SK-N-SH (cell line): ENCODE results near the gene HPCAL1. TPM values are rescaled to one million over a fixed set of nuclear protein-coding genes. Genes with fewer than 3 reads are reported as not detected.

Experiments
- CTCF ChIA-PET: fragments of 300-600, 350-600 bp; formaldehyde crosslinking; extraction: SDS; loops from one replicate; lab custom pipeline; 2021; lab: Yijun Ruan, JAX
- POLR2A ChIA-PET: fragments of 350-600 bp; sonication (Branson Sonifier 250); formaldehyde crosslinking; extraction: SDS; loops from one replicate; lab custom pipeline; 2020; ENCODE audit warnings: antibody characterized with exemption, inconsistent platforms; lab: Yijun Ruan, JAX
- DNase-seq: peaks from one replicate; pipeline ENCODE4 v3.0.0; 2012
- H2AFZ ChIP-seq: fragments of 200-600 bp; sonication (generic); 2 replicates; pipeline ENCODE4 v1.8.1; 2016; ENCODE audit warnings: antibody characterized with exemption, mild to moderate bottlenecking, low read depth
- H3F3A ChIP-seq: fragments of 200-600 bp; sonication (generic); replicated peaks from 2 replicates; pipeline ENCODE3; 2016; ENCODE audit warnings: antibody characterized with exemption, mild to moderate bottlenecking; ENCODE audit not compliant: insufficient read depth
- H3K27ac ChIP-seq, 2 experiments: fragments of 200-500 bp in 1 of 2; fragments of 200-600 bp in 1 of 2; sonication (Bioruptor generic) in 1 of 2; sonication (generic), shearing (Covaris generic) in 1 of 2; 2 replicates each; pipeline versions ENCODE4 v1.5.1 to v1.6.1; 2014 to 2016; ENCODE audit warnings: low read depth in 2 of 2, inconsistent platforms in 1 of 2, low read length in 1 of 2, mild to moderate bottlenecking in 1 of 2, mixed read lengths in 1 of 2
- H3K27me3 ChIP-seq: fragments of 200-600 bp; sonication (generic), shearing (Covaris generic); 2 replicates; pipeline ENCODE4 v1.6.1; 2016; ENCODE audit warnings: mixed run types; ENCODE audit not compliant: insufficient read depth
- H3K36me3 ChIP-seq, 2 experiments: fragments of 200-500 bp in 1 of 2; fragments of 200-600 bp in 1 of 2; sonication (Bioruptor generic) in 1 of 2; sonication (generic) in 1 of 2; replicated peaks in 1 of 2; 2 replicates each; pipeline versions ENCODE3 to v1.5.1; 2014 to 2016; ENCODE audit warnings: low read length in 1 of 2, mild to moderate bottlenecking in 1 of 2; ENCODE audit not compliant: insufficient read depth in 2 of 2, control insufficient read depth in 1 of 2
- H3K4me1 ChIP-seq, 2 experiments: fragments of 200-500 bp in 1 of 2; fragments of 200-600 bp in 1 of 2; sonication (Bioruptor generic) in 1 of 2; sonication (generic), shearing (Covaris generic) in 1 of 2; 2 replicates each; pipeline versions ENCODE4 v1.5.1 to v1.6.1; 2014 to 2016; ENCODE audit warnings: low read depth in 1 of 2, low read length in 1 of 2, mixed run types in 1 of 2; ENCODE audit not compliant: insufficient read depth in 2 of 2, control insufficient read depth in 1 of 2
- H3K4me2 ChIP-seq: fragments of 200-600 bp; sonication (generic), shearing (Covaris generic); 2 replicates; pipeline ENCODE4 v1.6.1; 2017; ENCODE audit warnings: mixed run types
- H3K4me3 ChIP-seq, 2 experiments: fragments of 200-500 bp in 1 of 2; fragments of 200-600 bp in 1 of 2; sonication (Bioruptor generic) in 1 of 2; sonication (generic), shearing (Covaris generic) in 1 of 2; 2 replicates each; pipeline versions ENCODE4 v1.5.1 to v1.8.1; 2014 to 2016; ENCODE audit warnings: low read depth in 2 of 2, inconsistent platforms in 1 of 2, low read length in 1 of 2, mild to moderate bottlenecking in 1 of 2, mixed read lengths in 1 of 2, moderate library complexity in 1 of 2
- H3K79me2 ChIP-seq: fragments of 200-600 bp; sonication (generic); 2 replicates; pipeline ENCODE4 v1.8.1; 2017; ENCODE audit warnings: mild to moderate bottlenecking; ENCODE audit not compliant: insufficient read depth
- H3K9ac ChIP-seq: fragments of 200-600 bp; sonication (generic); 2 replicates; pipeline ENCODE4 v1.6.1; 2017; ENCODE audit warnings: mixed run types
- H3K9me2 ChIP-seq: fragments of 200-600 bp; sonication (generic); 2 replicates; pipeline ENCODE4 v1.6.1; 2017; ENCODE audit warnings: mixed run types
- H3K9me3 ChIP-seq: fragments of 200-600 bp; sonication (generic); 2 replicates; pipeline ENCODE4 v1.6.1; 2017; ENCODE audit warnings: mixed run types, mild to moderate bottlenecking, moderate library complexity
- H4K20me1 ChIP-seq: fragments of 200-600 bp; sonication (generic); 2 replicates; pipeline ENCODE4 v1.6.1; 2017; ENCODE audit warnings: mild to moderate bottlenecking, mixed run types; ENCODE audit not compliant: insufficient read depth
- CHD2 ChIP-seq: fragments of 150-350 bp; IDR thresholded peaks from 2 replicates; pipeline ENCODE4 v1.6.1; 2018; ENCODE audit warnings: low read length; ENCODE audit not compliant: partially characterized antibody
- CTCF ChIP-seq: fragments of 200-600 bp; sonication (generic); IDR thresholded peaks from 2 replicates; pipeline ENCODE4 v1.6.1; 2017; ENCODE audit warnings: antibody characterized with exemption, mild to moderate bottlenecking, moderate library complexity
- ELF1 ChIP-seq: IDR thresholded peaks from 2 replicates; pipeline ENCODE4 v1.4.0; 2012
- EP300 ChIP-seq, 2 experiments: IDR thresholded peaks; 2 replicates each; pipeline versions ENCODE4 v1.4.0 to v1.6.1; 2012; ENCODE audit warnings: borderline replicate concordance in 1 of 2, low read depth in 1 of 2, low read length in 1 of 2
- EZH2phosphoT487 ChIP-seq: fragments of 200-600 bp; sonication (generic); IDR thresholded peaks from 2 replicates; pipeline ENCODE4 v1.6.1; 2017; ENCODE audit warnings: low read depth, mixed run types, mild to moderate bottlenecking, antibody characterized with exemption, moderate library complexity, borderline replicate concordance
- FOSL2 ChIP-seq: IDR thresholded peaks from 2 replicates; pipeline ENCODE4 v1.4.0; 2012; ENCODE audit warnings: low read depth, mild to moderate bottlenecking, moderate library complexity, borderline replicate concordance
- FOXM1 ChIP-seq: IDR thresholded peaks from 2 replicates; pipeline ENCODE4 v1.4.0; 2012; ENCODE audit warnings: low read depth, mild to moderate bottlenecking
- GABPA ChIP-seq: IDR thresholded peaks from 2 replicates; pipeline ENCODE4 v1.4.0; 2012; ENCODE audit warnings: low read depth, mild to moderate bottlenecking
- JUND ChIP-seq: IDR thresholded peaks from 2 replicates; pipeline ENCODE4 v1.4.0; 2012
- MEF2A ChIP-seq: IDR thresholded peaks from 2 replicates; pipeline ENCODE4 v1.4.0; 2012; ENCODE audit warnings: low read depth, borderline replicate concordance
- MXI1 ChIP-seq: IDR thresholded peaks from 2 replicates; pipeline ENCODE4 v1.6.1; 2012; ENCODE audit warnings: mild to moderate bottlenecking, low read depth, low read length, improper control_type of control experiment
- POLR2AphosphoS5 ChIP-seq: IDR thresholded peaks from 2 replicates; pipeline ENCODE4 v1.6.1; 2012; ENCODE audit warnings: low read depth, low read length
- RAD21 ChIP-seq: IDR thresholded peaks from 2 replicates; pipeline ENCODE4 v1.6.1; 2012; ENCODE audit warnings: mild to moderate bottlenecking, low read length
- RXRA ChIP-seq: IDR thresholded peaks from 2 replicates; pipeline ENCODE4 v1.4.0; 2012; ENCODE audit warnings: low read depth, mild to moderate bottlenecking, borderline replicate concordance
- SIN3A ChIP-seq: IDR thresholded peaks from 2 replicates; pipeline ENCODE4 v1.6.1; 2012; ENCODE audit warnings: low read depth, mild to moderate bottlenecking, low read length, moderate library complexity, borderline replicate concordance
- SMC3 ChIP-seq: IDR thresholded peaks from 2 replicates; pipeline ENCODE4 v1.6.1; 2012; ENCODE audit warnings: low read depth, low read length, improper control_type of control experiment
- TAF1 ChIP-seq: IDR thresholded peaks from 2 replicates; pipeline ENCODE4 v1.6.1; 2012; ENCODE audit warnings: low read depth, mild to moderate bottlenecking, low read length, moderate library complexity, borderline replicate concordance
- TCF12 ChIP-seq: IDR thresholded peaks from 2 replicates; pipeline ENCODE4 v1.4.0; 2012
- USF1 ChIP-seq: IDR thresholded peaks from 2 replicates; pipeline ENCODE4 v1.4.0; 2012; ENCODE audit warnings: low read depth, borderline replicate concordance
- ZBTB33 ChIP-seq: IDR thresholded peaks from 2 replicates; pipeline ENCODE4 v1.4.0; 2012; ENCODE audit warnings: low read depth, borderline replicate concordance
- WGBS: methylation state at CpG from one replicate; pipeline ENCODE4 v1.1.6; 2017; ENCODE audit warnings: low lambda C conversion rate; 5-methylcytosine and 5-hydroxymethylcytosine counted together
- polyA plus RNA-seq, 3 experiments: library from polyadenylated mRNA; depleted of rRNA; stranded (reverse); fragments of >200 nt; gene quantifications; 2 replicates each; pipeline ENCODE4 v1.2.3, GENCODE V29; 2012
- TF ChIP-seq, protein P1 (sequence below): IDR thresholded peaks from 2 replicates; pipeline ENCODE4; 2012
- TF ChIP-seq, protein P2 (sequence below): fragments of 150-350 bp; IDR thresholded peaks from 2 replicates; pipeline ENCODE4 v1.6.1; 2017; ENCODE audit warnings: antibody characterized with exemption, low read length, low read depth, borderline replicate concordance
- TF ChIP-seq, protein P3 (sequence below): IDR thresholded peaks from 2 replicates; pipeline ENCODE4 v1.4.0; 2012; ENCODE audit warnings: low read depth

HPCAL1 gene
- polyA plus RNA-seq, 1 of the 3 experiments (the other 2 are of a cell fraction), result 77.0 TPM

- Histone ChIP-seq H3K4me2 (no peak overlapping the region), H2AFZ (no peak overlapping the region), H3K79me2 (peaks cover 20% of the 10 kb centered on the region; the same call in 1 of the 2 replicates), H3K36me3 (no peaks in the 10 kb centered on the region), H3K27me3 (no peaks in the 10 kb centered on the region), H3K4me1 (peaks cover 8 to 58% of the 10 kb centered on the region in 2 experiments; a peak in 3 of 4 replicates), H3F3A (peaks cover 3% of the 10 kb centered on the region), H3K27ac (peak overlapping the region; percentile 7 to 67; a peak in 2 of 4 replicates), H3K9me2 (no peaks in the 10 kb centered on the region), H3K4me3 (no peak overlapping the region), H3K9me3 (no peaks in the 10 kb centered on the region), H4K20me1 (no peaks in the 10 kb centered on the region), H3K9ac (no peak overlapping the region)
- TF ChIP-seq ZBTB33 (no peak), MEF2A (no peak), RAD21 (no peak), GABPA (no peak), MXI1 (no peak), SMC3 (no peak), ELF1 (no peak), TAF1 (no peak), TCF12 (no peak)
- TF ChIP-seq, protein P1, sequence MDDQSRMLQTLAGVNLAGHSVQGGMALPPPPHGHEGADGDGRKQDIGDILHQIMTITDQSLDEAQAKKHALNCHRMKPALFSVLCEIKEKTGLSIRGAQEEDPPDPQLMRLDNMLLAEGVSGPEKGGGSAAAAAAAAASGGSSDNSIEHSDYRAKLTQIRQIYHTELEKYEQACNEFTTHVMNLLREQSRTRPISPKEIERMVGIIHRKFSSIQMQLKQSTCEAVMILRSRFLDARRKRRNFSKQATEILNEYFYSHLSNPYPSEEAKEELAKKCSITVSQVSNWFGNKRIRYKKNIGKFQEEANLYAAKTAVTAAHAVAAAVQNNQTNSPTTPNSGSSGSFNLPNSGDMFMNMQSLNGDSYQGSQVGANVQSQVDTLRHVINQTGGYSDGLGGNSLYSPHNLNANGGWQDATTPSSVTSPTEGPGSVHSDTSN, result no peak
- TF ChIP-seq, protein P2, sequence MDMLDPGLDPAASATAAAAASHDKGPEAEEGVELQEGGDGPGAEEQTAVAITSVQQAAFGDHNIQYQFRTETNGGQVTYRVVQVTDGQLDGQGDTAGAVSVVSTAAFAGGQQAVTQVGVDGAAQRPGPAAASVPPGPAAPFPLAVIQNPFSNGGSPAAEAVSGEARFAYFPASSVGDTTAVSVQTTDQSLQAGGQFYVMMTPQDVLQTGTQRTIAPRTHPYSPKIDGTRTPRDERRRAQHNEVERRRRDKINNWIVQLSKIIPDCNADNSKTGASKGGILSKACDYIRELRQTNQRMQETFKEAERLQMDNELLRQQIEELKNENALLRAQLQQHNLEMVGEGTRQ, result no peak
- WGBS, result 94% methylated on average over 3 of the region's 3 CpGs
- ChIA-PET POLR2A (no interaction called here), CTCF (interaction anchor here (1.0 to 1.9 kb wide), 2 partner anchors 41 to 89 kb away, joined by 3 to 8 read pairs; no protein-coding TSS in a partner anchor)
- DNase-seq, result no peak
Observed at GRCh38 chr2:10345126-10345525, 42.4 kb downstream of the HPCAL1 start.

GRCh38 chr2:10345813-10346212 is 43.1 kb downstream of the HPCAL1 start:
- WGBS, result 79% methylated on average over 3 of the region's 3 CpGs
- H3K9me3 ChIP-seq, result no peaks in the 10 kb centered on the region
- no peak for TF ChIP-seq FOSL2
- no peak for TF ChIP-seq USF1
- no peak for TF ChIP-seq TAF1
- TF ChIP-seq, protein P3, sequence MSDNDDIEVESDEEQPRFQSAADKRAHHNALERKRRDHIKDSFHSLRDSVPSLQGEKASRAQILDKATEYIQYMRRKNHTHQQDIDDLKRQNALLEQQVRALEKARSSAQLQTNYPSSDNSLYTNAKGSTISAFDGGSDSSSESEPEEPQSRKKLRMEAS, result no peak
- TF ChIP-seq EZH2phosphoT487, result no peak
- no peak for TF ChIP-seq POLR2AphosphoS5
- no peak for TF ChIP-seq CTCF
- no peak for TF ChIP-seq RXRA
- no peak for TF ChIP-seq JUND
- no peak for TF ChIP-seq MEF2A
- TF ChIP-seq FOXM1, result no peak
- TF ChIP-seq EP300 (IDR thresholded peaks at IDR 0.05; ENCODE audit: borderline replicate concordance in 1 of 2, low read depth in 1 of 2, low read length in 1 of 2), result no peak
- no peak for TF ChIP-seq SIN3A
- TF ChIP-seq RAD21, result no peak
- no peak for TF ChIP-seq CHD2
- TF ChIP-seq, all 33 proteins: peak for 0
- no peak for DNase-seq
- Histone ChIP-seq H2AFZ (no peak overlapping the region), H3K4me3 (no peak overlapping the region), H4K20me1 (no peaks in the 10 kb centered on the region), H3K27me3 (no peaks in the 10 kb centered on the region), H3K4me1 (peaks cover 8 to 51% of the 10 kb centered on the region in 2 experiments; a peak in 3 of 4 replicates), H3F3A (no peaks in the 10 kb centered on the region), H3K36me3 (no peaks in the 10 kb centered on the region), H3K9ac (no peak overlapping the region), H3K79me2 (peaks cover 15% of the 10 kb centered on the region; the same call in 1 of the 2 replicates), H3K9me2 (no peaks in the 10 kb centered on the region), H3K27ac (no peak overlapping the region), H3K4me2 (no peak overlapping the region)
- ChIA-PET POLR2A (no interaction called here), CTCF (interaction anchor here (1.0 kb wide), 1 partner anchor 89 kb away, joined by 3 read pairs; no protein-coding TSS in a partner anchor)
